LNCAP (cell line): ENCODE measurements around the gene LGR6.

Source experiments
- CTCF ChIP-seq: fragments of 450-650 bp; IDR thresholded peaks from 2 replicates; pipeline ENCODE4 v1.5.1; 2017; ENCODE audit warnings: mild to moderate bottlenecking

LGR6 gene

GRCh38 chr1:202324646-202325045 lies 131.0 kb downstream of the LGR6 start:
- no peak for TF ChIP-seq CTCF

DNA sequence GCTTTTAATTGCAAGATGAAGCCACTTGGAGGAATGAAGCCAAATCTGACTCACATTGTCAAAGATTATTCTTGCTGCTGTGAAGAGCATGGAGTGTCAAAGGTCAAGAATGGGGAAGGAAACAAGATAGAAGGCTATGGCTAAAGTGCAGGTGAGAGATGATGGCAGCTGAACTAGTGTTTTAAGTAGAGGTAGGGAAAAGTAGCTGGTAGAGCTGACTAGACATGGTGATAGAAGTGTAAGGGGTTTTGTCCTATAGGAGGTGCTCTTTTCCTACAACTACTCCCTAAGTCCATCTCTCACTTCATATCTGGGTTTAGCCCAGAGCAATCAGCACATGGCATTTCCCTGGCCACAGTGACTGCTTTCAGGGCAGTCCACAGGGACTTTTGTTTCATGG lies 136.3 kb downstream of the LGR6 start:
- TF ChIP-seq CTCF, result no peak

DNA sequence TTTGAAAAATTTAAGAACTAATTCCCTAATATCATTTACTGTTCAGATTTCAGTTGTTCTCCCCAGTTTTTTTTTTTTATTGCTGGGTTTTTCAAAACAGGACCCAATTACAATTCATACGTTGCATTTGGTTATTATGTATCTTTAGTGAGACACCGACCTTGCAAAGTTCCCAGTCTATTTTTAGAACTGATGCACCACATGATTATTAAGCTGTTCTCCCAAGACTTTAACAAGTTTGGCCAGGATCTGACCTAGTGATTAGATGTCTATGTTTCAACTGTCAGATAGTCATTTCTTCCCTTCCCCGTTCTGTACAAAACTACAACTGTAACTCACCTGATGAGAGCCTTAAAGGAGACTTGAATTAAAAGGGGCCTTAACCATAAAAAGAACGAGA lies 140.3 kb downstream of the LGR6 start:
- no peak for TF ChIP-seq CTCF

- TF ChIP-seq CTCF, result peak; percentile 80
Measured at GRCh38 chr1:202343652-202344349, 150.2 kb downstream of the LGR6 start.

DNA sequence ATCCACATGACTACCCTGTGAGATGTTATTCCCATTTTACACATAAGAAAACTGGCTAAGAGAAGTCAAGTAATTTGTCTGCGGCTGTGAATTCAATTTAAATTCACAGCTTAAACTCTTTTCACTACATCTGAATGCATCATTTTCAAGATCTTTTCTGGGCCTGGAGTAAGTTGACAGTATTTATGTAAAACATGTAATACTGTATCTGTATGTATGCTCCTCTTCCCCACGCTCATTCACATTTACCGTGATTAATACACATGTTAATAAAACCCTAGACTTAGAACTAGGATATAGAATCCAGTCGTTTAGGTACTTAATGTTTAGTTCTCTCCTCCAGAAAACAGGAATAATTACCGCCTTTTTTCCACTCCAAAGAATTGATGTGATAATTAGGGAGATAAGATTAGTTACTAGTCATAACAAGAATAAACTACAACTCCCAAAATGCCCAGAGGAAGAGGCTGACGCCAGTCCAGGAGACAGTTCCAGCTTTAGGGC lies 154.5 kb downstream of the LGR6 start:
- no peak for TF ChIP-seq CTCF

DNA sequence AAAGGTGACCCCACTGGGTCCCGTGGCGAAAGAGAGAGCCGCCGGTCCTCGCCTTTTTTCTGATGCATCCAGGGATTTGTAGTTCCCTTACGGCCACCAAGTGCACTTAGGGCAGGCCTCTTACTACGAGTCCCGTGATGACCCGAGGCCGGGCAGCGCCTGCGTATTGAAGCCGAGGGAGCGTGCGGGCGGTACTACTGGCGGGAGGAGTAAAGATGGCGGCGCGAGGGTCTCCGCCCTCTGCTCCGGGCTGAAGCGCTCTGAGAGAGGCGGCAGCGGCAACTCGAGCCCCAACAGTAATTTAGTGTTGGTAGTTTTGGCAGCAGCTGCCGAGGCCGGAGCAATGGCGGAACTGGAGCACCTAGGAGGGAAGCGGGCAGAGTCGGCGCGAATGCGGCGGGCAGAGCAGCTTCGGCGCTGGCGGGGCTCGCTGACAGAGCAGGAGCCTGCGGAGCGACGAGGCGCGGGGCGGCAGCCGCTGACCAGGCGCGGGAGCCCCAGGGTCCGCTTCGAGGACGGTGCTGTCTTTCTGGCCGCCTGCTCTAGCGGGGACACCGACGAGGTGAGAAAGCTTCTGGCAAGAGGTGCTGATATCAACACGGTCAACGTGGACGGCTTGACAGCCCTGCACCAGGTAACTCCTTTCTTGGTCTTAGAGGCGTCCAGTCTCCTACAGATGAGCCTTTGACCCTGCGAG lies 155.1 kb downstream of the LGR6 start, which contains the start of gene PPP1R12B:
PPP1R12B (plus strand) TSS at position 191 of the 697 bp plus-strand sequence; CDS start at position 344, 153 bp downstream.
- no peak for TF ChIP-seq CTCF

GRCh38 chr1:202349206-202349928 lies 155.8 kb downstream of the LGR6 start:
- TF ChIP-seq CTCF, result no peak
